ENCODE measurements around the gene MBL2. TPM values are rescaled to one million over a fixed set of nuclear protein-coding genes. Genes with fewer than 3 reads are reported as not detected.

The MBL2 gene
- total and polyA plus RNA-seq, 7 donors: not detected

GRCh38 chr10:52740155-52740549, 32.4 kb downstream of the MBL2 start:
- Histone ChIP-seq H3K4me3 (no peak overlapping the region), H3K36me3 (no peaks in the 10 kb centered on the region), H3K9me3 (peaks cover 0 to 4% (median 0%) of the 10 kb centered on the region in 4 donors), H3K4me1 (no peaks in the 10 kb centered on the region), H3K27me3 (no peaks in the 10 kb centered on the region), H3K27ac (no peak overlapping the region)
- DNase-seq: no peak
- intact Hi-C loops (cut with DNase I): no loop called here
- TF ChIP-seq EP300 (IDR thresholded peaks at IDR 0.05) (no peak), POLR2AphosphoS5 (IDR thresholded peaks at IDR 0.05) (no peak)
- WGBS, 2 donors: 90 to 94% methylated on average over 1 of the region's 1 CpG

- Histone ChIP-seq H3K9me3 (peaks cover 0 to 4% (median 0%) of the 10 kb centered on the region in 4 donors), H3K4me1 (no peaks in the 10 kb centered on the region), H3K27me3 (no peaks in the 10 kb centered on the region), H3K4me3 (no peak overlapping the region), H3K36me3 (no peaks in the 10 kb centered on the region), H3K27ac (no peak overlapping the region)
- TF ChIP-seq CTCF (IDR thresholded peaks at IDR 0.05) (no peak), EP300 (IDR thresholded peaks at IDR 0.05) (no peak), POLR2AphosphoS5 (IDR thresholded peaks at IDR 0.05) (no peak), POLR2A (IDR thresholded peaks at IDR 0.05) (no peak)
- 64 to 86% methylated on average over 3 of the region's 3 CpGs for WGBS, 2 donors
- DNase-seq: no peak
- intact Hi-C loops (cut with DNase I): no loop called here
These were observed 33.0 kb downstream of the MBL2 start for GRCh38 chr10:52739380-52740154.

GRCh38 chr10:52738951-52739350, 33.6 kb downstream of the MBL2 start:
- Histone ChIP-seq H3K36me3 (no peaks in the 10 kb centered on the region), H3K4me1 (no peaks in the 10 kb centered on the region), H3K9me3 (peaks cover 0 to 4% (median 0%) of the 10 kb centered on the region in 4 donors), H3K4me3 (no peak overlapping the region), H3K27me3 (no peaks in the 10 kb centered on the region), H3K27ac (no peak overlapping the region)
- TF ChIP-seq CTCF (IDR thresholded peaks at IDR 0.05): no peak
- no peak for TF ChIP-seq POLR2AphosphoS5 (IDR thresholded peaks at IDR 0.05)
- TF ChIP-seq POLR2A (IDR thresholded peaks at IDR 0.05): no peak
- no peak for TF ChIP-seq EP300 (IDR thresholded peaks at IDR 0.05)
- intact Hi-C loops (cut with DNase I): no loop called here
- 71 to 86% methylated on average over 5 of the region's 5 CpGs for WGBS, 2 donors
- DNase-seq: no peak

DNA sequence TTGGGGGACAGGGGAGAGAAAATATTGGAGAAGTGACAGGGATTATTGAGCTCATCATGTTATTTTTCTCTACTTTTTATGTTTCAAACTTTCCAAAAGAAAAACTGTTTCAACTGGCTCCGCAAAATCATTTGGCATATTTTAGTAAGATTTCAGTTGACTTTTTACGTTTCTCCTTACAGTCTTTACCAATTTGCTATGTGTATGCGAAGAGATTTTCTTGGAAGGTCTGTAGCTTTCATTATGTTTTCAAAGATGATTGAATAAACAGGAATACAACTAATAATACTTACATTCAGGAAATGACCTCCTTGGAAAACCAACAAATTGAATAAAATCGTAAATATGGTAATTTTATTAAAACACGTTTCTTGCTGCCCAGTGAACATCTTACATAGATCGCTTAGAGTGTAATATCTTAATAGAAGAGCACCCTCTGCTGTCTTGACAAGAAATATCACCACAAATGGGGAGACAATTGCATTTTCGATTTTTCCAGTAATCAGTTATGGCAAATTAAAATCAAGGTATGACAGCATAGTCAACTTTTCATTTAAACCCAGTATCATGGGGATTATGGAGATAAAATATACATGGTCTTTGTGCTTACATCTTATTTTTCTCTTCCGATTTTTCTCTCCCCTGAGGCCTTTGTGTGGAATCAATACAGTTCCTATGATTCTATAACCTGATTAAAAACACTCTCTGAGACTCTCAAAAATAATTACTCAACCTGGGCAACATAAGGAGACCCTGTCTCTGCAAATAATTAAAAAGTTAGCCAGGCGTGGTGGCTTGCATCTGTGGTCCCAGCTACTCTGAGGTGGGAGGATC, 43.1 kb downstream of the MBL2 start:
- H3K4me3 ChIP-seq: no peak overlapping the region
- no peaks in the 10 kb centered on the region for H3K36me3 ChIP-seq
- H3K27me3 ChIP-seq: no peaks in the 10 kb centered on the region
- H3K9me3 ChIP-seq: no peaks in the 10 kb centered on the region
- 31 to 47% methylated on average over 9 of the region's 9 CpGs for WGBS, 2 donors
- no peak for DNase-seq
- H3K27ac ChIP-seq: no peak overlapping the region
- TF ChIP-seq CTCF (IDR thresholded peaks at IDR 0.05) (peak in 2 of 4 experiments; percentile 10 to 20), POLR2AphosphoS5 (IDR thresholded peaks at IDR 0.05) (no peak)
- intact Hi-C loops (cut with DNase I): no loop called here
- H3K4me1 ChIP-seq: no peaks in the 10 kb centered on the region

DNA sequence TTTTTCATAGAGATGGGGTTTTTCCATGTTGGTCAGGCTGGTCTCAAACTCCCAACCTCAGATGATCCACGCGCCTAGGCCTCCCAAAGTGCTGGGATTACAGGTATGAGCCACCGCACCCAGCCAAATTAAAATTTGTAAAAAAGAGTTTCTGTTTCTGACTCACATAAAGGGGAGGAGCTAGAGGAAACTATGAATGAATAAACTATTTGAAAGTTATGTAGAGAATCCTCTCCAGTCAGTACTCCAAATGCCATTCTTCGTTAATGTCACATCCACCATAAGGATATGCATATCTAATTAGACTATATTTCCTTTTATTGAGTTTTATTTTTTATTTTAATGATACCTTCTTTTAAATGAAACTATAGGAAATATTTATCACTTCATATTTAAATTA, 52.6 kb downstream of the MBL2 start:
- no peak for TF ChIP-seq POLR2AphosphoS5 (IDR thresholded peaks at IDR 0.05)
- TF ChIP-seq POLR2A (IDR thresholded peaks at IDR 0.05): no peak
- no peak for TF ChIP-seq CTCF (IDR thresholded peaks at IDR 0.05)
- TF ChIP-seq EP300 (IDR thresholded peaks at IDR 0.05): no peak
- H3K27ac ChIP-seq: no peak overlapping the region
- H3K36me3 ChIP-seq: no peaks in the 10 kb centered on the region
- 96 to 97% methylated on average over 4 of the region's 4 CpGs for WGBS, 2 donors
- H3K27me3 ChIP-seq: no peaks in the 10 kb centered on the region
- H3K4me1 ChIP-seq: no peaks in the 10 kb centered on the region
- H3K4me3 ChIP-seq: no peak overlapping the region
- H3K9me3 ChIP-seq: peaks cover 0 to 6% (median 0%) of the 10 kb centered on the region in 4 donors
- DNase-seq: no peak
- intact Hi-C loops (cut with DNase I): no loop called here

Measured in sigmoid colon (tissue), 7 donors.